ENCODE measurements around the gene CARD19. TPM values are rescaled to one million over a fixed set of nuclear protein-coding genes. Genes with fewer than 3 reads are reported as not detected.
A peak's percentile ranks its signal among the peaks of the same experiment; 100 is the strongest.

The CARD19 gene
- total and polyA plus RNA-seq, 4 donors: 47.7 to 92.3 (median 65.3) TPM

DNA sequence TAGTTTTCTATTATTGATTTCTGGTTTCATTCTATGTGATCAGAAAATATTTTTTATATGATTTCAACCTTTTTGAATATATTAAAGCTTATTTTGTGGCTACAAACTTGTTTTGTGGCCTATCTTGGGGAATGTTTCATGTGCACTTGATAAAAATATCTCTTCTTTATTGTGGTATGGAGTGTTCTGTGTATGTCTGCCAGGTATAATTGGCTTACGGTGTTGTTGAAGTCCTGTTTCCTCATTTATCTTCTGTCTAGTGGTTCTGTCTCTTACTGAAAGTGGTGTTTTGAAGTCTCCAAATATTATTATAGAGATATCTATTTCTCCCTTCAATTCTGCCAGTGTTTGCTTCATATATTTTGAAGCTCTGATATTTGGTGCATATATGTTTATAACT lies 9.6 kb downstream of the CARD19 start:
- intact Hi-C loops (cut with DNase I): no loop called here
- Histone ChIP-seq H3K27ac (ENCODE audit: low read depth in 1 of 2, low read length in 2 of 2) (no peak overlapping the region), H3K4me3 (ENCODE audit: low read length in 2 of 2) (no peak overlapping the region), H3K36me3 (ENCODE audit: control insufficient read depth in 1 of 2, insufficient read depth in 2 of 2, low read length in 1 of 2) (peaks cover 0 to 3% of the 10 kb centered on the region in 2 donors), H3K4me1 (ENCODE audit: control insufficient read depth in 1 of 2, insufficient read depth in 2 of 2, low read length in 2 of 2) (no peaks in the 10 kb centered on the region), H3K27me3 (ENCODE audit: control insufficient read depth in 1 of 2, insufficient read depth in 2 of 2, low read length in 1 of 2) (no peaks in the 10 kb centered on the region), H3K9me3 (ENCODE audit: control insufficient read depth, low read length) (no peaks in the 10 kb centered on the region)
- DNase-seq: no peak
- ATAC-seq (ENCODE audit: low FRiP score): no peak
- WGBS, 2 donors: 91 to 97% methylated on average over 1 of the region's 1 CpG

DNA sequence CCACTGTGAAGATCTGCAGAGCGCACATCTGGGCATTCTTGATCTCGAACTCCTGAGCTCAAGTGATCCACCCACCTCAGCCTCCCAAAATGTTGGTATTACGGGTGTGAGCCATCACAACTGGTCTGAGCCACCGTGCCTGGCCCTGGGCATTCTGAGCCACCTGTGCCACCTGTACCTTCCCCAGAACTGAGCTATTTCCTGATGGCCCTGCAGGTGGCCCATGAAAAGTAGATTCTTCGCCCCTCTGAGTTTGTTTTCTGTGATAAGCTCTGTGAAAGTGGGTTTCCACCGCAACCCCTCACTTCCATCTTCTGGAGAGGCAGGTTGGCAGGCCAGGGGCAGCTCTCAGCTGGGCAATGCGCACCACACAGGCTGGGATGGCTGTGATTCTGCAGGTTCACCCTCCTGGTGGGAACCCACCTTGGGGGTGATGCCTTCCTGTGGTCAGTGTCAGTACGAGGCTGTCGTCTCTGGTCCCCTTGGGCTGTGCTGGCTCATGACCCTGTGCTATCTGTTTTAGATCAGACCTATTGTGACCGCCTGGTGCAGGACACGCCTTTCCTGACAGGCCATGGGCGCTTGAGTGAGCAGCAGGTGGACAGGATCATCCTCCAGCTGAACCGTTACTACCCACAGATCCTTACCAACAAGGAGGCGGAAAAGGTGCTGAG lies 11.3 kb downstream of the CARD19 start:
- ATAC-seq (ENCODE audit: low FRiP score) (no peak), DNase-seq (peak; percentile 35 to 40)
- H3K4me3 ChIP-seq (ENCODE audit: low read length in 2 of 2): no peak overlapping the region
- H3K36me3 ChIP-seq (ENCODE audit: control insufficient read depth in 1 of 2, insufficient read depth in 2 of 2, low read length in 1 of 2): peaks cover 0 to 5% of the 10 kb centered on the region in 2 donors
- no peaks in the 10 kb centered on the region for H3K27me3 ChIP-seq (ENCODE audit: control insufficient read depth in 1 of 2, insufficient read depth in 2 of 2, low read length in 1 of 2)
- no peaks in the 10 kb centered on the region for H3K4me1 ChIP-seq (ENCODE audit: control insufficient read depth in 1 of 2, insufficient read depth in 2 of 2, low read length in 2 of 2)
- intact Hi-C loops (cut with DNase I): no loop called here
- 87 to 91% methylated on average over 14 of the region's 14 CpGs for WGBS, 2 donors
- no peak overlapping the region for H3K27ac ChIP-seq (ENCODE audit: low read depth in 1 of 2, low read length in 2 of 2)
- no peaks in the 10 kb centered on the region for H3K9me3 ChIP-seq (ENCODE audit: control insufficient read depth, low read length)

- H3K4me1 ChIP-seq (ENCODE audit: control insufficient read depth in 1 of 2, insufficient read depth in 2 of 2, low read length in 2 of 2): no peaks in the 10 kb centered on the region
- no peak for ATAC-seq (ENCODE audit: low FRiP score)
- H3K27ac ChIP-seq (ENCODE audit: low read depth in 1 of 2, low read length in 2 of 2): no peak overlapping the region
- H3K4me3 ChIP-seq (ENCODE audit: low read length in 2 of 2): no peak overlapping the region
- no peaks in the 10 kb centered on the region for H3K27me3 ChIP-seq (ENCODE audit: control insufficient read depth in 1 of 2, insufficient read depth in 2 of 2, low read length in 1 of 2)
- DNase-seq: no peak
- peaks cover 0 to 5% of the 10 kb centered on the region in 2 donors for H3K36me3 ChIP-seq (ENCODE audit: control insufficient read depth in 1 of 2, insufficient read depth in 2 of 2, low read length in 1 of 2)
- H3K9me3 ChIP-seq (ENCODE audit: control insufficient read depth, low read length): no peaks in the 10 kb centered on the region
- intact Hi-C loops (cut with DNase I): loop anchor here in 1 of 2 donors (2.0 kb wide), 1 partner anchor 197 kb away; no protein-coding TSS in a partner anchor
- 89 to 90% methylated on average over 6 of the region's 6 CpGs for WGBS, 2 donors
Observed at GRCh38 chr9:93107825-93108161, 11.8 kb downstream of the CARD19 start.

DNA sequence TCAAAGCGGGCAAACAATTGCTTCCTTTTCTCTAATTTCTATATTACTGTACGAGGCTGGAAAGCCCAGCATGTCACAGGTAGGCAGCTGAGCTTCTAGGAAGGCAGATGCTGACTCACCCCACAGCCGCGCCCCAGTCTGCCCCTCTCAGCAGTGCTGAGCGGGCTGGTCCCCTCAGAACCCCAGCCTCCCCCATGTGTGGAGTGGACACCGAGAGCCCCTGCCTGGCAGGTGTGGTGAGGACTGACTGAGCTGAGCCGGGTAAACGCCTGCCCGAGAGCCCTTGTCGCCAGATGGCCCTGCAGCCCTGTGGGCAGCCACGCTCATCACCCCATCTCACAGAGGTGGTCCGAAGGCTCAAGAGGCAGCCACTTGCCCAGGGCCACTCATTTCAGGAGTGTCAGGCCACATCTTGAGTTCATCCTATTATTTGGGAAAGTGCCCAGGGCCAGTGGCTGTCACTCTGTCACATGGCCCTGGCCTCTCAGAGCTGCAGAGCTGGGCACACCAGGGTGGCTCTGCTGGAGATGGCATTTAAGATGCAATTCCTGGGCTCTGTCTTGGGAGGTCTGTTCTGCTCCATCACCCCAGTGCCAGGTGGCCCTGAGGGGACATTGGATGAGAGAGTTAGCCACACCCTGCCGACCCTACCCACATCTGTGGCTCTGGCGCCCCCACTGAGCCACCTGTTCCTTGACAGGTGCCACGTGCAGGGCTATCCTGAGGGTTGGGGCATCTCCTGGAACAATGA lies 12.4 kb downstream of the CARD19 start:
- no peak for ATAC-seq (ENCODE audit: low FRiP score)
- Histone ChIP-seq H3K9me3 (ENCODE audit: control insufficient read depth, low read length) (no peaks in the 10 kb centered on the region), H3K36me3 (ENCODE audit: control insufficient read depth in 1 of 2, insufficient read depth in 2 of 2, low read length in 1 of 2) (peaks cover 0 to 5% of the 10 kb centered on the region in 2 donors), H3K27ac (ENCODE audit: low read depth in 1 of 2, low read length in 2 of 2) (no peak overlapping the region), H3K27me3 (ENCODE audit: control insufficient read depth in 1 of 2, insufficient read depth in 2 of 2, low read length in 1 of 2) (no peaks in the 10 kb centered on the region), H3K4me3 (ENCODE audit: low read length in 2 of 2) (no peak overlapping the region), H3K4me1 (ENCODE audit: control insufficient read depth in 1 of 2, insufficient read depth in 2 of 2, low read length in 2 of 2) (no peaks in the 10 kb centered on the region)
- peak; percentile 48 to 75 for DNase-seq
- 88 to 90% methylated on average over 15 of the region's 15 CpGs for WGBS, 2 donors
- intact Hi-C loops (cut with DNase I): loop anchor here in 1 of 2 donors (2.0 kb wide), 1 partner anchor 196 kb away; no protein-coding TSS in a partner anchor

GRCh38 chr9:93110311-93110855 lies 14.4 kb downstream of the CARD19 start:
- ATAC-seq (ENCODE audit: low FRiP score) (no peak), DNase-seq (peak; percentile 45 to 64)
- Histone ChIP-seq H3K4me3 (ENCODE audit: low read length in 2 of 2) (no peak overlapping the region), H3K9me3 (ENCODE audit: control insufficient read depth, low read length) (no peaks in the 10 kb centered on the region), H3K27me3 (ENCODE audit: control insufficient read depth in 1 of 2, insufficient read depth in 2 of 2, low read length in 1 of 2) (no peaks in the 10 kb centered on the region), H3K4me1 (ENCODE audit: control insufficient read depth in 1 of 2, insufficient read depth in 2 of 2, low read length in 2 of 2) (no peaks in the 10 kb centered on the region), H3K36me3 (ENCODE audit: control insufficient read depth in 1 of 2, insufficient read depth in 2 of 2, low read length in 1 of 2) (peaks cover 0 to 8% of the 10 kb centered on the region in 2 donors), H3K27ac (ENCODE audit: low read depth in 1 of 2, low read length in 2 of 2) (no peak overlapping the region)
- WGBS, 2 donors: 94 to 96% methylated on average over 14 of the region's 14 CpGs
- intact Hi-C loops (cut with DNase I): no loop called here

GRCh38 chr9:93111001-93111370 lies 15.0 kb downstream of the CARD19 start:
- WGBS, 2 donors: 87% methylated on average over 11 of the region's 11 CpGs
- H3K4me1 ChIP-seq (ENCODE audit: control insufficient read depth in 1 of 2, insufficient read depth in 2 of 2, low read length in 2 of 2): no peaks in the 10 kb centered on the region
- H3K27me3 ChIP-seq (ENCODE audit: control insufficient read depth in 1 of 2, insufficient read depth in 2 of 2, low read length in 1 of 2): no peaks in the 10 kb centered on the region
- intact Hi-C loops (cut with DNase I): no loop called here
- no peak for ATAC-seq (ENCODE audit: low FRiP score)
- H3K4me3 ChIP-seq (ENCODE audit: low read length in 2 of 2): no peak overlapping the region
- DNase-seq: peak; percentile 40 to 43
- H3K9me3 ChIP-seq (ENCODE audit: control insufficient read depth, low read length): no peaks in the 10 kb centered on the region
- H3K27ac ChIP-seq (ENCODE audit: low read depth in 1 of 2, low read length in 2 of 2): no peak overlapping the region
- peaks cover 0 to 8% of the 10 kb centered on the region in 2 donors for H3K36me3 ChIP-seq (ENCODE audit: control insufficient read depth in 1 of 2, insufficient read depth in 2 of 2, low read length in 1 of 2)

DNA sequence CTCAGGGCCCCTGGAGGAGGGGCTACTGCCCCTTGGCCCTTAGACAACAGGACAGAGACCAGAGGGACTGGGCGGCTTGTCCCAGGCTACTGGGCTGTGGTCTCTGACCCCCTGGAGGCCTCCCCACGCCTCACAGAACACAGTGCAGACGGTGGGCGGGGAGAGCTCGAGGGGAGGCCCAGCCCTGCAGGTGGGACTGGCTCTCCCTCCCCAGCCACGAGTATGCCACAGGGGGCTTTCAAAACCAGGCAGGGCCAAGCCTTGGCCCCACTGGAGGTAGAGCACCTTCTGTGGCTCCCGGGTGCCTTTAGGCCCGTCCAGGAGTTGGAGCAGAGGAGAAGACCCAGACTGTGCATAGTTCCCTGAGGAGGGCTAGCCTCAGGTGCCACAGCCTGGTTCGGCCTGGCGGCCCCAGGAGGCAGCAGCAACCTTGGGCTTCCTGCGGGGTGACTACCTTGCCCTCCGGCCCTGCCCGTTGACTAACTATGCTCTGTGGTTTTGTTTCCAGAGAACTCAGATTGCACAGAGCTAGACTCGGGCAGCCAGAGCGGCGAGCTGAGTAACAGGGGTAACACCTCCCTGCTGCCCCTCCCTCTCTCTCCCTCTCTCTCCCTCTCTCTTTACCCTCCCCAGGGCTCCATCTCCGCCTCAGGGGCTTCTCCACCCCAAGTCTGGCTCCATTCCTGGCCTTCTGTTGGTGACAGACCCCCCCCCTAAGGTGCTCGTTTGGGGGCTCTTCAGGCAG lies 15.5 kb downstream of the CARD19 start:
- 83 to 89% methylated on average over 17 to 18 of the region's 18 CpGs for WGBS, 2 donors
- intact Hi-C loops (cut with DNase I): no loop called here

GRCh38 chr9:93112116-93112863 lies 16.3 kb downstream of the CARD19 start:
- no peaks in the 10 kb centered on the region for H3K9me3 ChIP-seq (ENCODE audit: control insufficient read depth, low read length)
- H3K4me1 ChIP-seq (ENCODE audit: control insufficient read depth in 1 of 2, insufficient read depth in 2 of 2, low read length in 2 of 2): no peaks in the 10 kb centered on the region
- DNase-seq (peak; percentile 51 to 67), ATAC-seq (ENCODE audit: low FRiP score) (no peak)
- 82 to 84% methylated on average over 15 of the region's 15 CpGs for WGBS, 2 donors
- H3K4me3 ChIP-seq (ENCODE audit: low read length in 2 of 2): no peak overlapping the region
- intact Hi-C loops (cut with DNase I): no loop called here
- no peaks in the 10 kb centered on the region for H3K27me3 ChIP-seq (ENCODE audit: control insufficient read depth in 1 of 2, insufficient read depth in 2 of 2, low read length in 1 of 2)
- peaks cover 0 to 8% of the 10 kb centered on the region in 2 donors for H3K36me3 ChIP-seq (ENCODE audit: control insufficient read depth in 1 of 2, insufficient read depth in 2 of 2, low read length in 1 of 2)
- no peak overlapping the region for H3K27ac ChIP-seq (ENCODE audit: low read depth in 1 of 2, low read length in 2 of 2)

More for the DNA sequence above, 15.5 kb downstream of the CARD19 start:
- Histone ChIP-seq H3K9me3 (ENCODE audit: control insufficient read depth, low read length) (no peaks in the 10 kb centered on the region), H3K4me1 (ENCODE audit: control insufficient read depth in 1 of 2, insufficient read depth in 2 of 2, low read length in 2 of 2) (no peaks in the 10 kb centered on the region), H3K36me3 (ENCODE audit: control insufficient read depth in 1 of 2, insufficient read depth in 2 of 2, low read length in 1 of 2) (peaks cover 0 to 8% of the 10 kb centered on the region in 2 donors), H3K4me3 (ENCODE audit: low read length in 2 of 2) (no peak overlapping the region), H3K27ac (ENCODE audit: low read depth in 1 of 2, low read length in 2 of 2) (no peak overlapping the region), H3K27me3 (ENCODE audit: control insufficient read depth in 1 of 2, insufficient read depth in 2 of 2, low read length in 1 of 2) (no peaks in the 10 kb centered on the region)
- ATAC-seq (ENCODE audit: low FRiP score): no peak
- peak; percentile 39 to 74 for DNase-seq

Data from aorta (tissue), 5 donors.